Measurements from ENCODE around the gene PPP2R3B.

DNA sequence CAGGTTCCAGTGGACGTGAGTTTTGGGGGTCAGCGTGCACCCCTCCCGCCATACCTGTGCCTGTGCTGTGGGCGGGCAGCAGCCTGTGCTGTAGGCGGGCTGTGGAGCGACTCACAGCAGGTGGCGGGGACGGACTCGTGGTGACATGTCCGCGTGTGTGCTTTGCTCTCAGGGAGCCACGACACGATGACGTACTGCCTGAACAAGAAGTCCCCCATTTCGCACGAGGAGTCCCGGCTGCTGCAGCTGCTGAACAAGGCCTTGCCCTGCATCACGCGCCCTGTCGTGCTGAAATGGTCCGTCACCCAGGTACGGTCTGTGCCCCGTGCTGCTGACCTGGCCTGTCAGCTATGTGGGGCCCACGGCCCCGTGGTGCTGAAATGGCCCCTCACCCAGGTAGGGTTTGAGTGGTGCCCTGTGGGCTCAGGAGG is 98.1 kb downstream of the PPP2R3B start:
- TF ChIP-seq POLR2A (IDR thresholded peaks at IDR 0.05; ENCODE audit: low read depth, low read length) (no peak), CTCF (conservative IDR thresholded peaks at IDR 0.05; ENCODE audit: low read depth, low read length) (no peak), CHD1 (IDR thresholded peaks at IDR 0.05; ENCODE audit: low read depth, low read length) (no peak), MXI1 (IDR thresholded peaks at IDR 0.05; ENCODE audit: borderline replicate concordance, low read depth, low read length) (no peak), NFE2L2 (IDR thresholded peaks at IDR 0.05; ENCODE audit: low read depth, low read length) (no peak), RCOR1 (IDR thresholded peaks at IDR 0.05; ENCODE audit: insufficient replicate concordance, low read length) (no peak), SMC3 (IDR thresholded peaks at IDR 0.05; ENCODE audit: low read depth, low read length) (no peak), MAFK (IDR thresholded peaks at IDR 0.05; ENCODE audit: low read depth, low read length) (no peak), RAD21 (IDR thresholded peaks at IDR 0.05; ENCODE audit: low read length) (no peak), BHLHE40 (IDR thresholded peaks at IDR 0.05; ENCODE audit: low read depth, low read length) (no peak), RFX5 (IDR thresholded peaks at IDR 0.05; ENCODE audit: low read depth, low read length) (no peak)
